Measurements from ENCODE around the gene ZNF223.

DNA sequence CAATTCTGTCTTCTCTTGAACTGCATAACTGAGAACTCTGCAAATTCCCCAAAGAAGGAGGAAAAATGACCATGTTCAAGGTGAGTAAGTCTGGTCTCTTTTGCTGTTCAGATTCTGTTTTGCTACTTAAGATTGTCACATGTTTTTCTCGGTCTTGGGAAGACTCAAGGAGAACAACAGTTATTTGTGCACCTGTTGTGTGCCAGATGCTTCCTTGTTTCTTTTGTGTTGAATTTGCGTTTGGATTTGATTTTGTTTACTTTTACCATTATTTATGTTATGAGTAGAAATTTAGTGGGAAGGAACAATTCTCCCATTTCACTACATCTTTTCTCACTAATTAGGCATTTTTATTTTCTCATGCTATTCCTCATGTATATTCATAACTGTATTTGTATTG is 24.5 kb downstream of the ZNF223 start:
- TF ChIP-seq, protein P1, sequence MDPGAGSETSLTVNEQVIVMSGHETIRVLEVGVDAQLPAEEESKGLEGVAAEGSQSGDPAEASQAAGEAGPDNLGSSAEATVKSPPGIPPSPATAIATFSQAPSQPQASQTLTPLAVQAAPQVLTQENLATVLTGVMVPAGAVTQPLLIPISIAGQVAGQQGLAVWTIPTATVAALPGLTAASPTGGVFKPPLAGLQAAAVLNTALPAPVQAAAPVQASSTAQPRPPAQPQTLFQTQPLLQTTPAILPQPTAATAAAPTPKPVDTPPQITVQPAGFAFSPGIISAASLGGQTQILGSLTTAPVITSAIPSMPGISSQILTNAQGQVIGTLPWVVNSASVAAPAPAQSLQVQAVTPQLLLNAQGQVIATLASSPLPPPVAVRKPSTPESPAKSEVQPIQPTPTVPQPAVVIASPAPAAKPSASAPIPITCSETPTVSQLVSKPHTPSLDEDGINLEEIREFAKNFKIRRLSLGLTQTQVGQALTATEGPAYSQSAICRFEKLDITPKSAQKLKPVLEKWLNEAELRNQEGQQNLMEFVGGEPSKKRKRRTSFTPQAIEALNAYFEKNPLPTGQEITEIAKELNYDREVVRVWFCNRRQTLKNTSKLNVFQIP (CRISPR knock-in tag; IDR thresholded peaks at IDR 0.05; ENCODE audit: borderline replicate concordance, low read depth): no peak
- TF ChIP-seq, protein P2, sequence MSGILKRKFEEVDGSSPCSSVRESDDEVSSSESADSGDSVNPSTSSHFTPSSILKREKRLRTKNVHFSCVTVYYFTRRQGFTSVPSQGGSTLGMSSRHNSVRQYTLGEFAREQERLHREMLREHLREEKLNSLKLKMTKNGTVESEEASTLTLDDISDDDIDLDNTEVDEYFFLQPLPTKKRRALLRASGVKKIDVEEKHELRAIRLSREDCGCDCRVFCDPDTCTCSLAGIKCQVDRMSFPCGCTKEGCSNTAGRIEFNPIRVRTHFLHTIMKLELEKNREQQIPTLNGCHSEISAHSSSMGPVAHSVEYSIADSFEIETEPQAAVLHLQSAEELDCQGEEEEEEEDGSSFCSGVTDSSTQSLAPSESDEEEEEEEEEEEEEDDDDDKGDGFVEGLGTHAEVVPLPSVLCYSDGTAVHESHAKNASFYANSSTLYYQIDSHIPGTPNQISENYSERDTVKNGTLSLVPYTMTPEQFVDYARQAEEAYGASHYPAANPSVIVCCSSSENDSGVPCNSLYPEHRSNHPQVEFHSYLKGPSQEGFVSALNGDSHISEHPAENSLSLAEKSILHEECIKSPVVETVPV (CRISPR knock-in tag; IDR thresholded peaks at IDR 0.05): no peak
- TF ChIP-seq ZFP30 (CRISPR knock-in tag; IDR thresholded peaks at IDR 0.05) (no peak), TOX (CRISPR knock-in tag; IDR thresholded peaks at IDR 0.05; ENCODE audit: borderline replicate concordance) (no peak), BACH2 (CRISPR knock-in tag; IDR thresholded peaks at IDR 0.05; ENCODE audit: borderline replicate concordance) (no peak)

Data from SK-N-SH treated with all-trans-retinoic acid at 6 μM for 48 hours (cell line).